Activated CD4-positive, alpha-beta T cell treated with anti-CD3 and anti-CD28 coated beads, Interleukin-2, amount 50 U/mL, for 4 hours (primary cell): ENCODE measurements around the gene PPP1CB.

Experiments
- DNase-seq, 2 experiments: peaks; one replicate each; pipeline ENCODE4 v3.0.0-alpha.2; 2020

PPP1CB gene

DNA sequence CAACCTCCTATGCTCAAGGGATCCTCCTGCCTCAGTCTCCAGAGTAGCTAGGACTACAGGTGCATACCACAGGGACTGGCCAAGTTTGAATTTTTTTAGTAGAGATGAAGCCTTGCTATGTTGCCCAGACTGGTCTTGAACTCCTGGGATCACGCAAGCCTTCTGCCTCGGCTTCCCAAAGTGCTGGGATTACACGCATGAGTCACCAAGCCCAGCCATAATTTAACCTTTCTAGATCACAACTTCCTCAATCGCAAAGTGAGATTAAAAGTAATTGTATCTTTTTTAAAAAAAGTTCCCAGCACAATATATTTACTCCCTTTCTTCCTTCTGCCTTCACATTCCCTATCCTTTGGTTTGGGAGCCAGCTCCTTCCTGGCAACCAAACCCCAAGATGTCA lies 5.8 kb upstream of the PPP1CB start:
- no peak for DNase-seq

DNA sequence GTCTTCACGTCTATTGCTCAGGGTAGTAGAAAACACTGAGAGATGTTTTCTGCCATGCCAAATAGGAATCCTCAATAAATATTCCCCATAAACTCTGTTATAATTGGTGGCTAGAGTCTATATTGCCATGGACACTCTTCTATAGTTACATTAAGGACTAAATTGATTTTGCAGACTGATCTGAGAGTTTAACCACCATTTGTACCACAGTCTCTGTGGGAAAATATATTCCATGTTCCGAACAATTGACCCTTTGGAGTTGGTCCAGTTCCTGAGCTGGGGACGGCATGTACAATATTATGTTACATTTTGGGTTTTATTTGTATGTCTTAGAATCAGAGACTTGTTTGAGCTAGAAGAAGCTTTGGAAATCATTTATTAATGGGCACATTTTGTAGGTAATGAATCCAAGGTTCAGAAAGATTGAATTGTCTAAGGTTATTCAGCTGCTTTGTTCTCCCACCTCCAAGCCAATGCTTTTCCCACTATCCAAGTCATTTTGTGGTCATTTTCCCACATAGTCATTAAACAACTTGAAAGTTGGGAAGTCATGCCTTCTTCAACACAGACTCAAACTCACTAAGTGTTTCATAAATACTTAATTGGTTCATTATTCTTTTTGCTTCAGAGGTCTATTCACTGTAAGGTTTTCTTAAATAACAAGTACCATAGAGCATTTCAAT lies 5.1 kb upstream of the PPP1CB start:
- DNase-seq: no peak

DNA sequence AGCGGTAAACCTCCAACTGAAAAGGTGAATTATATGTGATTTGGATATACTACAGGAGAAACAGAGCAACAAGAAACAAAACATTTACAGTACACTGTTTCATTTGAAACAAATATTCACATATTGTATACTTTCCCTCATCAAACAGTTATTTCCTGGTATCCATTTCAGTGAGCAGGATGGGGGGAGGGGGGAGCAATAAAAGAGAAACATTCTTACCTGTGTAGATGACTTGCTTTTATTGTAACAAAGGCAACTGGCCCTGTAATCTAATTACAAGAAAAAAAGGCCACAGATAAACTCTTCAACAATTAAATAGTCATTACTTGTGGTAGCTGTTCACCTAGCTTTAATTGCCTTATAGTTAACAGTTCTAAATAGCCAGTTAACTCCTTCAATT lies 3.9 kb upstream of the PPP1CB start:
- no peak for DNase-seq

DNA sequence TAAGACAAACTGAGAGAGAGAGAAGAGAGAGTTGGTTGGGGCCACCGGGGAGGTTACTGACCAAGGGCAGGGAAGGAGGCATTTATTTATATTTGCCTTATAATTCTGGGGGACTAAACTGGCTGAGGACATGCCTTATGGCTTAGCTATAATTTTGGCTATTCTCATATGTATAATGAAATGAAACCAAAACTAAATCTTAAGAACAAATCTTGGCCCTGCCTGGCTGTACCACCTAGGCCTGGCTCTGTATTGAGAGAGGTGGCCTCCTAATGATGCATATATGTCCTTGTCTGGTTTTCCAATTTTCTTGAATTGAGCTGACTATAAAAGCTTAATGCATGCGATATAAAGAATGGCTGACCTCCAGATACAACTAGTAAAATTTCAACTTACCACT lies 3.5 kb upstream of the PPP1CB start:
- no peak for DNase-seq

DNA sequence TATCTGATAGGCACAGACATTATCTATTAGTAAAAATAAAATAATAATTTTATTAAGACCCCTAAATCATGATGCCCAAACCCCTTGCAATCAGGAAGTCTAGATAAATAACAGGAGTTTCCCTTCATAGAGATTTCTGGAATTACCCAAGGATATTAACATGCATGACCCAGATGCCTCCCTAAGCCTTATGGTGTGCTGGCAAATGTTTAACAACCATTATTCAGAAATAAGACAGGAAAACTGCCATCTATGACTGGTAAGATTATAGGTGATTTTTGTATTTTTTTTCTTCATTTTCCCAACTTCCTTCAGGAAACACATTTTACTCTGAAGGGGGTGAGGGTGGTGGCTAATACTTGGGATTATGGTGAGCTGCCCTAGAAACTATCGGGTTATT lies 2.7 kb upstream of the PPP1CB start:
- no peak for DNase-seq

DNA sequence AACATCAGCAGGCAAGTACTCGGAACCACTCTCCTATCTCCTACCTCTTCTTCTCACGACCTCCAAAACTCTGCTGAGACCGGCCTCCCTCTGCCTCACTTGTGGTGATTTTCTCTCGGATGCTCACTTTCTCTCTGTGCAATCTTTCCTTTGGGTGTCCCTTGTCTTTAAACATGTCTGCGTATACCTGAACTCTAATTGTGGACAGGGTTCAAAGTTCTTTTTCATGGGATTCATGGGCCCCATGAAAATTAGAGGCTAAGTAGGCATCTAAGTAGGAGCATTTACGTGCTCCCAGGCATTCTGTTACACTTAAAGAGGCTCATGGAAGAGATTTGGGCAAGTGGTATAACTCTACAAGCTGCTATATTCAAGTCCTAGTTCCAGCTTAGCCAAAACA lies 2.1 kb upstream of the PPP1CB start:
- no peak for DNase-seq

DNA sequence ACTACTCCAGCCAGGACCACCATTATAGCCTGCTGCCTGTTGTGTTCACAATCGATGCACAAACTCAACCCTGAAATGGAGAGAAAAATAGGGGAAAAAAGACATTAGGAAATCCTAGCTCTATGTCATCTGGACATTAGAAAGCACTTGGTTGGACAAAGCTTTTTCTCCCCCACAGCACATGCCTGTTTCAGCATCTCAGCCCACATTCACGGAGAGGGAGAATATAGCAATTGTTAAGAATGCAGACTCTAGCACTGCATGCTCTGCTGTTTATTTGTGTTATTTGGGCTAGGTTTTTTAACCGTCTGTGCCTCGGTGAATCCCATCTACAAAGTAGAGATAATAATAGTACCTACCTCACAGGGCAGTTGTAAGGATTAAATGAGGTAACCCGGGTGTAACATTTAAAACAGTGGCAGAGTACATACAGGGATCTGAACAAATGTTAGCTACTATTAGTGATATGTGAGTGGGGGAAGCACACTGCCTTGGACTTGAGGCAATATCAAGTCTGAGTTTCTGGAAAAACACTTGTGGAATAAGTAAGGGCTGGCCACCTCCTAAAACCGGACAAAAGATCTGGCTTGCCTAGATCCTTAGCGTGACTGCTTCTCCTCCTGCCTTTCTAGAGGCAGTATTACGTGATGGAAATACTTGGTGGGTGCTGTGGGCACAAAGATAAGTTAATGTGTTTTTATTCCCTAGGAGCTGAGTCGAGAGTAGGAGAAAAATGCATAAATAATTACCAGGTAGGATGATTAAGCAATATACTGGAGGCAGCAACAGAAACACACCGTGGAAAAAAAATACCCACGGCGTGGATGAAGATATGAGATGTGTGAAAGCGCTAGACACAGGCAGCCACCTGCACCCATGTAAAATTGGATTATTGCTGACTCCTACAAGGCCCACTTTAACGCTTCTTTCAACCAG lies 1.0 kb upstream of the PPP1CB start:
- peak; percentile 26 for DNase-seq

DNA sequence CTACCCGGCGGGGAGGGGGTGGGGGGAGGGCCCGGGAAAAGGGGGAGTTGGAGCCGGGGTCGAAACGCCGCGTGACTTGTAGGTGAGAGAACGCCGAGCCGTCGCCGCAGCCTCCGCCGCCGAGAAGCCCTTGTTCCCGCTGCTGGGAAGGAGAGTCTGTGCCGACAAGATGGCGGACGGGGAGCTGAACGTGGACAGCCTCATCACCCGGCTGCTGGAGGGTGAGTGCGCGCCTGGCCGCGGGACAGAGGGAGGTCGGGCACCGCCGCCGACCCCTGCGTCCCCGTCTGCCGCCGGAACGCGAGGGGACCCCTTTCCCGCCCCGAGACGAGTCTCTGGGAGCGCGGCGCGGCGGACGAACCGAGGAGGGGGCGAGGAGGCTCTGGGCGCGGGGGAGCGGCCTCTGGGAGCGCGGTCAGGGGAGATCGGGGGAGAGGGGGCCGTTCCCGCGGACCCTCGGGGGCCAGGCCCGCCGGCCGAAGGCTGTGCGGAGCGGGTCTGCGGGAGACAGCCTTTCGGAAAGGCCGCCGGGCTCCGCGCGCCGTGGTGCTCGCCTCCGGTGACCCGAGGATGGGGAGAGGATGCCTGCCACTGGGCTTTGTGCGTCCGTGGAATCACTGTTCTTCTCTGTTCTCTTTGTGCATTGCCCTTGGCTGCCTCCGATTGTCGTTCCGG lies 463 bp downstream of the PPP1CB start:
- DNase-seq: peak in 1 of 2 experiments; percentile 2

DNA sequence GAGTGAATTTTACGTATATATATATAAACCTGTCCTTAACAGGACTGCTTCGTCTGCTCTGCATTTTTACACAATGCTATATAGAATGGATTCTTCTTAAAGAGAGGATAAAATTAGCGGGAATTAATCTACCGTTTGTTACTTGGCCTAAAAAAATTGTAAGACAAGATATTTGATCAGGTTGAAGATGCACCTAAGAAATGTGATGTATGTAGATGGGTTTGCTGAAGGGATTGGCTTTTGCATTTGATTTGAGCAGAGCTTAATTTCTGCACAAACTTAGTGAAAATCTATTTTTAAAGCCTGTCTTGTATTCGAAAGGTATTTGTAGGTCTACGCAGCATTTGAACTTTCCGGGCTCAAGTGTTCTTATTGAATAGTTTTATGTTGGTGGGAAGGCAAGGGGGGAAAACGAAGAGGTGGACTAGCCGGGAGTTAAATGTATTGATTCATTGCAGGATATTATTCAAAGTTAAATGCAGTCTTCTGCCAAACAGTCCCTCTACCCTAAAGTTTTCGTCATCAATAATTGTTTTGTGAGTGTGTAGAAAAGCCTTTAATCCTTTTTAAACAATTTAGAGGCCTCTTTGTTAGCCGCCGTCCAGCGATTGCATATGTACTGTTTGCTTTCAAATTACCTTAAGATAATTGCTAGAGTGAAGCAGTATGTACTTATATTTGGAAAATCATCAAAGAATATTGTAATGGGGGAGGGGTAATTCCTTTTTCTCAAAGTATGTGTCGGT lies 1.2 kb downstream of the PPP1CB start:
- DNase-seq: no peak

DNA sequence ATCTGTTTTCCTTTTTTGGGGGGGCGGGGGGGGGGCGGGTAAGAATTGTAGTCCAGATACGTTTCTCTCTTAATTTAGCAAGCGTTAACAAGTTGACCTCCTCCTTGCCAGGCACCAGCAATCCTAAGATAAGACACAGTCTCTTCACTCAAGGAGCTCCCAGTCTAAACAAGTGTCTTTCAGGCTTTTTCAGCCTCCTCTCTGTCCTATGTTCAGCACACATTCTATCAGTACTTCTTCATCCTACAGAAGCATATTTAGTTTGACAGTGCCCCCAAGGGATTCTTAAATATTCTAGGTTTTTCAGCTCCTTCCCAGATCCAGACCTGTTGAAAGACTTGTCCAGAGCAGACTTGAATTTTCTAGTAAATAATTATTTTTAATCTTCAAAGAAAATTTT lies 2.7 kb downstream of the PPP1CB start:
- DNase-seq: no peak

DNA sequence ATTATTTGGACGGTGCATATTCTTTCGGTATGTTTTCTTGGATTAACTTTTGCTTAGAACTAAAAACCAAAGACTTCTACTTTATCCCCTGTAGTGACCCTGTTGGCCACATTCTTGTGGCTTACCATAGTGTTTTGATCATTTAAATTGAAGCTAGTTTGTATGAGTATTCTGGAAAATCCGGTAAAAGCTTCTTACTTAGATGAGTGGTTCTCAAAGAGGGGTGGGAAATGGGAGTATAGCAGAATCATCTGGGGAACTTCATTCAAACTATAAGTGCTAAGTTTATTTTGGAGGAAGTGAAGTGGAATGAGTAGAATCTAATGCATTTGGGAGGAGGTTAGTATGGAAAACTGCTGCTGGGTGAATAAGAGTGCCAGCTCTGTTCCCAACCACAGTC lies 3.8 kb downstream of the PPP1CB start:
- DNase-seq: no peak

DNA sequence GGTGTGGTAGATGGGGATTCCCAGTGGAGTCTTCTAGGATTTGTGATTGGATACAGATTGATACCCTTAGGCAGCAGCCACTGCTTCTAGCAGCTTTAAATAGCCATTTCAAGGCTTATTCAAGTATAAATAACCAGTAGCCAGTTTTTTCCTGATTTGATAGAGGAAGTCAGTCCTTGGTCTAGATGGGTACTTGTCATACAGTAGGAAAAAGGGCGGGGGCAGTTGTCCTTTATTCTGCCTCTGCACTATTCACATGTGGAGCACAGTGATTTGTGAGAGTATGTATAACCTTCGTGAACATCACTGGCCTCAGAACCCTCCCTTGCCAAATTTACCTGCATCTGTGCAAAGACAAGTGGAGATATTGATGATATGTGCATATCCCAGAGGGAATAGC lies 6.8 kb downstream of the PPP1CB start:
- no peak for DNase-seq

DNA sequence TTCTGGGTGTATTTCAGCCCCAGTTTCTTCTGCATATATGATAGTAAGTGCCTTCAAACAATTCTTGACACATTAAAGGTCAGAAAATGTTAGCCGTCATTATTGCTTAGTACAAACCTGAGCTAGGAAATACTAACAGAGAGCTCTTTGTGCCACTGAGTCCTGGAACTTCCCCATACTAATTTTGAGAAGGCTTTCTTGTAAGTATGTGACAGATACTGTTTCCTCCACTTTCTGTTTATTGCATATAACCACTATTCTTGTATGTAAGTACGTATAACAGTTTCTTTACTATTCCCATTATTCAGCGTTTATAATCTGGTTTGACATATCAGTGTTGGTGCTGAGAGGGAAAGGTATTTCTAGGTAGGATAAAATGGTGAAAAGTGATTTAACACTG lies 9.8 kb downstream of the PPP1CB start:
- DNase-seq: no peak

DNA sequence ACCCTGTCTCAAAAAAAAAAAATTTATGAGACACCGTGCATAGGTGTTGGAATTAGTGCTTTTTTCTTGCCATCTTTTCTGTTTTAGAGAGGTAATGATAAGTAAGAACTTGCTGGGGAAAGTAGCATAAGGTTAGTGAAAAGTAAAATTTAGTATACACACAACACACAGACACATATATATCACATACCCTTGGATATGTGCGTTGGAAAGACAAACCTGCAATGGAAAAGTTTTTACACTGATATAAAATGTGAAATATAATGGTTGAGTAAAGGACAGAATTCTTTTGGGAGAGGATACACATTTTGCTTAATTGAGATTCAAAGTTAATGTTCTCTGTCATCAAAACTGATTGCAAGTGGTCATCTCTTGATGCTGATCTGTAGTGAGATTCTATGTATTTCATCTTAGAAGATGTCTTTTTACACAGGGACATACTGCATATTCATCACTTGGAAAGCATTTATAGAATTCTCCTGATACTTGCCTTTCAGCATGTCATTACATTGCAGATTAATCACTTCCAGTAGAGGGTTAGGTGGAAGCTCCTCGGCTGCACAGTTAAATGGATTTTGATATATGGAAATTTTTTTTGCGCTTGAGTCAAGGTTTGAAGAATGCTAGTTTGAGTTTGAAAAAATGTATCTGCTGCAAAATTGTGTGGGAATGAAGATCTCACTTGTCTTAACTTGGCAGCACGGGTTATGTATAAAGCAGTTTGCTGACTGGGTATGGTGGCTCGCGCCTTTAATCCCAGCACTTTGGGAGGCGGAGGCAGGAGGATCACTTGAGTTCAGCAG lies 13.5 kb downstream of the PPP1CB start:
- no peak for DNase-seq

DNA sequence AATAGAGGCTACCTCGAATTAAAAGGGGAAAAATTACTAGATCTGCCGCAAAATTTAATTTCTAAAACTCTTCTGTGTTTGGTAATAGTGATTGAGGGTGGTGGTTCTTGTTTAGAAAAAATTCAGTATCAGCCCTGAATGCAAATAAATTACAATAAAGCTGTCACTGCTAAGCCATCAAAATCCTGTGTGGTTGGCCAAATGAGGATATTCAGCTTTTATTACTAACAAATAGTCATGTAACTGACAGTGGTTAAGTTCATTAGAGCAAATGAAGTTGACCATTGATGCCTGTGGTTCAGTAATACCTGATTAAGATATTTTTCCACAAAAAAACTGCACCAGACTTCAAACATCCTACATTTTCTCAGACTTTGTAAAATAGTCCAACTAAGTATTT lies 14.4 kb downstream of the PPP1CB start:
- no peak for DNase-seq

DNA sequence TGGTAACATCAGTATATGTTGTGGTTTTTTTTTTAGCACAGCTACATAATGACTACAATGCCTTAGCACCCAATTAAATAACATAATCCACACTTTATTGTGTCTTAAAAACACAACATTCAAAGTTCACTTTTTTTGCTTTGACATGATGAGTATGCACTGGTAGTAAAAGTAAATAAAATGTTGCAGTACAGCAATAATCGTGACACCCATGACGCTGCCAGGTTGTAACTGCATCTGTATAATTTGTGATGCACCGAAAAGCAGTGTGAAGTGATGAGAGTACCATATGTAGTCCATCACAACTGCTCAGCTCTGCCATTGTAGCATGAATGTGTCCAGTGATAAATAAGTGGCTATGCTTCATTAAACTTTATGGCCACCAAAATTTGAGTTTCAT lies 15.7 kb downstream of the PPP1CB start:
- DNase-seq: no peak

DNA sequence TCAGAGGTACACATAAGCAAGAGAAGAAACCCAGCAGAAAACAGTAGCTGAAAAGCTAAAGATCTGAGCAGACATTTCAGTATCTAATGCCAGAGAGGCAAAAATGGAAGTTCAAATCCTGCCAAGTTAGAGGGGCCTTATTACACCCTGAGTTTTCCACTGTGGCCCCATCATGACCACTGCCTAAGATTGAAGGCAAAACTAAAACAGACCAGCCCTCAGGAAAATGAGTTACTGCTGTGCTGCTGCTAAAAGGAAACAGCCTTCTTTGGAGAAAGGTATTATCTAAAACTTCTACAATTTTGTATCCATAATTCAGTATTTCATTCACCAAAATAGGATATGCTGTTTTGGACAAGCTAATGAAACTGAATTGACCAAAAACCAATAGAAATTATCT lies 16.8 kb downstream of the PPP1CB start:
- no peak for DNase-seq

DNA sequence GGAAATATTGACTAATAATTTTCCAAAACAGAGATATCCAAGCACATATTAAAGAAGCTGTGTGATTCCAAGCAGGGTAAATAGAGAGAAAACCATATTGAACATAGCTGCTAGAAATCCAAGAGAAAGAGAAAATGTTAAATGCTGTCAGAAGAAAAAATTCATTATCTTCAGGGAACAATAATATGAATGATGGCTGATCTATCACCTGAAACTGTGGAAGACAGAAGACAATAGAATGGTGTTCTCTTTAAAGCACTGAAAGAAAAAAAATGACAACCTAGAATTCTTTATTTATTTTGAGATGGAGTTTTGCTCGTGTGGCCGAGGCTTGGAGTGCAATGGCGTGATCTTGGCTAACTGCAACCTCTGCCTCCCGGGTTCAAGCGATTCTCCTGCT lies 17.3 kb downstream of the PPP1CB start:
- no peak for DNase-seq

DNA sequence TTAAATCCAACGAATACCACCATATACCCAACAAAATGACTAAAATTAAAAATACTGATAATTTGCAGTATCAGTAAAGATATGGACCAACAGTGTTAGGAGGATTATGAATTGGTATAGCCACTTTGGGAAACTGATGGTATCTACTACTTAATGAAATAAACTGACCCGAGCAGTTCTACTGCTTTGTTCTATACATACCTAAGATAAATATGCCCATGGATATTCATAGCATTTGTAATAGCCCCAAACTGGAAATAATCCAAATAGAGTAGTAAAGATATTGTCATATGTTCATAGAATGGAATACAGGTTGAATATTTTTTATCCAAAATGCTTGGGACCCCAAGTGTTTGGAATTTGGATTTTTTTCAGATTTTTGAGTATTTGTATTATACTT lies 20.7 kb downstream of the PPP1CB start:
- no peak for DNase-seq

DNA sequence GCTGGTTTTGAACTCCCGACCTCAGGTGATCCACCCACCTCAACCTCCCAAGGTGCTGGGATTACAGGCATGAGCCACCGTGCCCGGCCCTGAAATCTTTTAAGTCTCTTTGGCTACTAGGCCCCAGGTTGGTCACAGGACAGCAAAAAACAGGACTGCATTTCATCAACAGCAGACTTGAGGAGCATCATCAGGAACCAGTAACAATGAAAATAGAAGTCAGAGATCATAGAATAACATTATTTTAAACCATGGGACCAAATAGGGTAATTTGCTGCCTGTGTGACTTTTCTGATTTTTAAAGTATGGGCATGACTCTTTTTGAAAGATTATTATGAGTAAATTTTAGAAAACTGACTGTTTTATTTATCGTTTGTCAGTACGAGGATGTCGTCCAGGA lies 24.8 kb downstream of the PPP1CB start:
- no peak for DNase-seq

DNA sequence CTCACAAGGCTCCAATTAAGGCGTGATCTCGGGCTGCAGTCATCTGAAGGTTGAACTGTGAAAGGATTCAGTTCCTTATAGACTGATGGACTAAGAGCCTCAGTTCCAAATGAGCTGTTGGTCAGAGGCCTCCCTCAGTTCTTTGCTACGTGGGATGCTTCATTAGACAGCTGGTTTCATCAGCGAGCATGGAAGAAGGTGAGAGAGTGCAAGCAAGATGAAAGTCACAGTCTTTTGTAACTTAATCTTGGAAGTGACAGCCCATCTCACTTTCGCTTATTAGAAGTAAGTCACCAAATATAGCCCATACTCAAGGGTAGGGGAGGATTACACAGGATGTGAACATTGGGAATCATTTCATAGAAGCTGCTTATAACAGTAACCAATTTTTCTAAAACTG lies 26.8 kb downstream of the PPP1CB start:
- no peak for DNase-seq

DNA sequence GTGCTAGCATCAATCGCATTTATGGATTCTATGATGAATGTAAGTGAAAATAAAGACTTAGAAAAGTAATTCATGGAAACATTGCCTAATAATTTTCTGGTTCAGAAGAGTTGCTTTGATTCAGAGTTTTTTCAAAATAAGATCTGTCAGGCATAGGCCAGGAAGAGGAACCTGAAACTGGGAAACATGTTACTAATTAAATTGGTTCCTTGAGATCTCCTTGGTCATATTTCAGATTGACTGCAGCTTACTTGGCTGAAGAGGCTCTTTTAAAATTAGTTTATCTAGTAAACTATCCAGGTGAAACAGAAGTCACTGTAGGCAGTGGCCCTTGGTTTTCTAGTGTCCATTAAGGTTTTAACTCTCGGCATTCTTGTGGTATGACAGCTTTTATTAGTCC lies 27.4 kb downstream of the PPP1CB start:
- DNase-seq: no peak
